OCI-LY3 (cell line): ENCODE measurements around the gene STRN3.

Experiments
- EZH2phosphoT487 ChIP-seq: fragments of 200-600 bp; shearing (Covaris generic); IDR thresholded peaks from 2 replicates; pipeline ENCODE4 v1.6.1; 2018; ENCODE audit warnings: antibody characterized with exemption, mixed run types, low read depth
- TF ChIP-seq, protein P1 (sequence below): fragments of 200-600, 300-600 bp; sonication (generic); IDR thresholded peaks from 2 replicates; pipeline ENCODE4 v1.5.1; 2014; ENCODE audit warnings: antibody characterized with exemption, low read length, low read depth

DNA sequence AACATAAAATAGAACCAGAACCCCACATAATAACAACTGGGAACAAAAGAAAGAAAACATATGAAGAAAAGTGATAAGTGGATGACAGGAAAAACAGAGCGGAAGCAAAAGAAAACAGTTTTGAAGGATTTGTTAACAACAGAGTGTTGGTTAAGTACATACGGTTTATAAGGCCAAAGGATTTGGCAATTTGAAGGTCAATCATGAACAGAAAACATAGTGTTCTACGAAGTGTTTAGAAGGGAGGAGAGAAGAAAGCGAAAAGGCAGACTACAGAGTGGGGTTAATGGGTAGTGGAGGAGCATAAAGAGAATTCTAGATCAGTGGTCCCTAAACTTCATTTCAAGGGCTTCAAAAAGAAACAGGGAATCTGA lies 4.6 kb downstream of the STRN3 start:
- no peak for TF ChIP-seq EZH2phosphoT487
- TF ChIP-seq, protein P1, sequence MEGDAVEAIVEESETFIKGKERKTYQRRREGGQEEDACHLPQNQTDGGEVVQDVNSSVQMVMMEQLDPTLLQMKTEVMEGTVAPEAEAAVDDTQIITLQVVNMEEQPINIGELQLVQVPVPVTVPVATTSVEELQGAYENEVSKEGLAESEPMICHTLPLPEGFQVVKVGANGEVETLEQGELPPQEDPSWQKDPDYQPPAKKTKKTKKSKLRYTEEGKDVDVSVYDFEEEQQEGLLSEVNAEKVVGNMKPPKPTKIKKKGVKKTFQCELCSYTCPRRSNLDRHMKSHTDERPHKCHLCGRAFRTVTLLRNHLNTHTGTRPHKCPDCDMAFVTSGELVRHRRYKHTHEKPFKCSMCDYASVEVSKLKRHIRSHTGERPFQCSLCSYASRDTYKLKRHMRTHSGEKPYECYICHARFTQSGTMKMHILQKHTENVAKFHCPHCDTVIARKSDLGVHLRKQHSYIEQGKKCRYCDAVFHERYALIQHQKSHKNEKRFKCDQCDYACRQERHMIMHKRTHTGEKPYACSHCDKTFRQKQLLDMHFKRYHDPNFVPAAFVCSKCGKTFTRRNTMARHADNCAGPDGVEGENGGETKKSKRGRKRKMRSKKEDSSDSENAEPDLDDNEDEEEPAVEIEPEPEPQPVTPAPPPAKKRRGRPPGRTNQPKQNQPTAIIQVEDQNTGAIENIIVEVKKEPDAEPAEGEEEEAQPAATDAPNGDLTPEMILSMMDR = no peak
